Endothelial cell of umbilical vein (primary cell): ENCODE results near the gene CHN2. TPM values are rescaled to one million over a fixed set of nuclear protein-coding genes. Genes with fewer than 3 reads are reported as not detected.

Source experiments
- BruUV-seq: library from RNA; stranded (reverse); fragments of 400-500 nt; replicated peaks from 2 replicates; lab custom pipeline; 2021; lab: Mats Ljungman, UMichigan
- CTCF ChIA-PET: fragments of 300-600, 350-600 bp; sonication (Branson Sonifier 250); formaldehyde crosslinking; loops from one replicate; lab custom pipeline; 2021; ENCODE audit warnings: antibody characterized with exemption, inconsistent platforms; lab: Charles Lee
- POLR2A ChIA-PET: fragments of 300-600, 350-600 bp; sonication (Branson Sonifier 250); formaldehyde crosslinking; loops from one replicate; lab custom pipeline; 2021; ENCODE audit warnings: antibody characterized with exemption, inconsistent platforms; lab: Charles Lee
- DNase-seq: peaks from one replicate; pipeline ENCODE4 v3.0.0-alpha.2; 2011; ENCODE audit warnings: low read depth, low spot score
- FAIRE-seq: peaks from 2 replicates; lab custom pipeline; 2011; peaks lifted over from hg19 to GRCh38; lab: Jason Lieb, UNC
- H2AFZ ChIP-seq: 2 replicates; pipeline ENCODE4 v1.6.0; 2012; ENCODE audit warnings: low read depth, low read length, control low read depth, inconsistent platforms
- H3K27ac ChIP-seq: 2 replicates; pipeline ENCODE4 v1.5.1; 2011; ENCODE audit warnings: low read depth, mild to moderate bottlenecking, control low read depth, low read length, moderate library complexity; ENCODE audit not compliant: insufficient read depth
- H3K27me3 ChIP-seq, 2 experiments: 2 replicates each; pipeline versions ENCODE4 v1.6.0 to v1.6.1; 2011; ENCODE audit warnings: low read length in 2 of 2, mixed read lengths in 1 of 2; ENCODE audit not compliant: control insufficient read depth in 2 of 2, insufficient read depth in 2 of 2
- H3K36me3 ChIP-seq, 2 experiments: 2 replicates in 1 of 2; 3 replicates in 1 of 2; pipeline ENCODE4 v1.5.1; 2011; ENCODE audit warnings: low read length in 2 of 2, mild to moderate bottlenecking in 1 of 2, moderate library complexity in 1 of 2; ENCODE audit not compliant: control insufficient read depth in 2 of 2, insufficient read depth in 2 of 2; ENCODE audit errors: extremely low read depth in 1 of 2
- H3K4me1 ChIP-seq: 3 replicates; pipeline ENCODE4 v1.5.1; 2011; ENCODE audit warnings: mild to moderate bottlenecking, low read length; ENCODE audit not compliant: control insufficient read depth, insufficient read depth; ENCODE audit errors: extremely low read depth
- H3K4me2 ChIP-seq: 2 replicates; pipeline ENCODE4 v1.6.1; 2011; ENCODE audit warnings: low read length, control low read depth, mixed read lengths; ENCODE audit not compliant: insufficient read depth
- H3K4me3 ChIP-seq, 3 experiments: fragments of 200-600 bp in 1 of 3; sonication (generic), shearing (Covaris generic) in 1 of 3; replicated peaks in 1 of 3; 2 replicates each; pipeline ENCODE4 v1.5.1; 2011 to 2016; ENCODE audit warnings: control low read depth in 3 of 3, low read length in 3 of 3, mild to moderate bottlenecking in 2 of 3, inconsistent platforms in 1 of 3, low read depth in 1 of 3, moderate library complexity in 1 of 3; ENCODE audit not compliant: insufficient read depth in 1 of 3
- H3K79me2 ChIP-seq: 2 replicates; pipeline ENCODE4 v1.6.0; 2012; ENCODE audit warnings: low read length, inconsistent platforms; ENCODE audit not compliant: control insufficient read depth, insufficient read depth
- H3K9ac ChIP-seq: replicated peaks from 2 replicates; pipeline ENCODE3; 2011; ENCODE audit warnings: low read length, control low read depth; ENCODE audit not compliant: insufficient read depth; ENCODE audit errors: extremely low read depth
- H3K9me1 ChIP-seq: replicated peaks from 3 replicates; pipeline ENCODE4 v1.6.0; 2011; ENCODE audit warnings: mild to moderate bottlenecking, low read length; ENCODE audit not compliant: control insufficient read depth, insufficient read depth; ENCODE audit errors: extremely low read depth
- H3K9me3 ChIP-seq: replicated peaks from 2 replicates; pipeline ENCODE4 v1.5.1; 2012; ENCODE audit warnings: low read length, inconsistent platforms; ENCODE audit not compliant: control insufficient read depth, insufficient read depth
- H4K20me1 ChIP-seq: replicated peaks from 2 replicates; pipeline ENCODE3; 2011; ENCODE audit warnings: mild to moderate bottlenecking, low read length; ENCODE audit not compliant: control insufficient read depth, insufficient read depth; ENCODE audit errors: extremely low read depth
- EZH2 ChIP-seq: IDR thresholded peaks from 2 replicates; pipeline ENCODE4 v1.6.1; 2012; ENCODE audit warnings: borderline replicate concordance, low read depth, mild to moderate bottlenecking, moderate library complexity, low read length, inconsistent platforms; ENCODE audit not compliant: severe bottlenecking
- FOS ChIP-seq: IDR thresholded peaks from 2 replicates; pipeline ENCODE4 v1.6.1; 2011; ENCODE audit warnings: mild to moderate bottlenecking, low read length, moderate library complexity, borderline replicate concordance; ENCODE audit not compliant: insufficient read depth
- GATA2 ChIP-seq: IDR thresholded peaks from 2 replicates; pipeline ENCODE4 v1.7.0; 2011; ENCODE audit warnings: low read depth, mild to moderate bottlenecking, moderate library complexity, mixed read lengths, low read length; ENCODE audit not compliant: insufficient read length, insufficient read depth
- JUN ChIP-seq: IDR thresholded peaks from 2 replicates; pipeline ENCODE4 v1.6.1; 2011; ENCODE audit warnings: borderline replicate concordance, low read depth; ENCODE audit not compliant: insufficient read length, insufficient read depth
- MYC ChIP-seq: IDR thresholded peaks from one replicate; pipeline ENCODE4 v1.6.1; 2011; ENCODE audit warnings: mild to moderate bottlenecking, low read depth, low read length
- POLR2A ChIP-seq: IDR thresholded peaks from 2 replicates; pipeline ENCODE4 v1.6.1; 2012; ENCODE audit warnings: low read depth, mild to moderate bottlenecking, control low read depth, low read length
- POLR2AphosphoS5 ChIP-seq: IDR thresholded peaks from 2 replicates; pipeline ENCODE4 v1.6.1; 2012; ENCODE audit warnings: low read depth, mild to moderate bottlenecking, control low read depth, low read length, moderate library complexity; ENCODE audit not compliant: insufficient read depth
- dilution Hi-C: fragments of 300-500 bp; cut with MboI; formaldehyde crosslinking; loops from one replicate; pipeline ENCODE4 v1.15.0; 2019; ENCODE audit warnings: low sequenced_read_pairs; ENCODE audit not compliant: extremely low pct_ligation_motif_present
- intact Hi-C: fragments of 100-400 bp; cut with micrococcal nuclease; formaldehyde crosslinking; loops from one replicate; pipeline ENCODE4 v1.10.0; 2022
- polyA plus RNA-seq, 4 experiments: library from polyadenylated mRNA; depleted of rRNA in 3 of 4; stranded (reverse) in 3 of 4; unstranded in 1 of 4; fragments of >200 nt; gene quantifications; 2 replicates each; pipeline versions ENCODE4 v1.2.1 to v1.2.3, GENCODE V29; 2011 to 2012; ENCODE audit warnings: missing spikeins in 1 of 4
- total RNA-seq: library from RNA; stranded (reverse); gene quantifications from 2 replicates; pipeline ENCODE4 v1.2.3, GENCODE V29; 2021
- TF ChIP-seq, protein P1 (sequence below), 2 donors: IDR thresholded peaks; 1 replicate in 1 of 2; 2 replicates in 1 of 2; pipeline ENCODE4 v1.5.1; 2011; ENCODE audit warnings: low read length in 2 of 2, mild to moderate bottlenecking in 2 of 2, moderate library complexity in 2 of 2, control low read depth in 1 of 2, inconsistent platforms in 1 of 2, low read depth in 1 of 2; ENCODE audit not compliant: insufficient read depth in 1 of 2; ENCODE audit errors: extremely low read depth in 1 of 2
- TF ChIP-seq, protein P2 (sequence below): IDR thresholded peaks from 2 replicates; pipeline ENCODE4 v1.6.1; 2011; ENCODE audit not compliant: insufficient read depth, insufficient read length

CHN2 gene
- total and polyA plus RNA-seq, 2 donors (not counting 3 experiments of a cell fraction or from before 2014, with no cell fraction given), result 1.4 to 5.0 TPM

DNA sequence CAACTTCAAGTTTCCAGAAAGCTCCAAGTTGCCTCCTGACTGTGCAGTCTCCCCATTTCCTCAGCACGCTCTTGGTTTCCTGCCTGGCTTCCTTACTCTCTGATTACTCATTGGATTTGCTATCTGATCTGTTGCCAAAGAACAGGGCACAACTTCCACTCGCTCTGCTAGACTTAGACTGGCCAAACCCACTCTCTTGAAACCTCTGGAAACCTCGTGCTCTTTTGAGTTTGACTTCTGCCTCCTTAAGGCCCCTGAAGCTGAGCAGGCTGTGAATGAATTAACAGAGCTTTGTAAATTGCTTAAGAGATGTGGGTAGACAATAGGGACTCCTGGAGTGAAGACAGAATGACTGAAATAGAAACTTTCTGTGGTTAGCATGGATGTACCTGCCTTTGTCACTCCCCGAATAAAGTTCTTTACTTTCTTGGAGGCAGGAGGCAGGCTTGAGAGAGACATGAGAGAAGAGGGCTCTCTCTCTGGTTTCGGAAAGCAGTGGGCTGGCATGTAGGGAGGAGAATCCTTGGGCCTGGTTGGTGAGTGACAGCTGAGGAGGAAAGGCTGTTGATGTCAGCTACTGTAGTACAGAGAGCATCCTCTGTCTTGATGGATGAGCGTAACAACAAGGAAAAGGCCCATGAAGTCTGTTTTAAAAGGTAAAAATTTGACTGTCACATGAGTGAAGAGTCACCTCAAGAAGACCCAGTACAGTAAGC lies 70.8 kb downstream of the CHN2 start:
- Histone ChIP-seq H3K27ac (peak overlapping the region; percentile 89), H3K27me3 (no peaks in the 10 kb centered on the region), H3K4me3 (no peak overlapping the region), H3K4me1 (peaks cover 16% of the 10 kb centered on the region), H3K9ac (no peak overlapping the region), H3K79me2 (no peaks in the 10 kb centered on the region), H3K9me1 (no peaks in the 10 kb centered on the region), H3K9me3 (no peaks in the 10 kb centered on the region), H2AFZ (peak overlapping the region; percentile 34), H3K4me2 (peak overlapping the region; percentile 31), H4K20me1 (no peaks in the 10 kb centered on the region), H3K36me3 (no peaks in the 10 kb centered on the region)
- ChIA-PET POLR2A (no interaction called here), CTCF (interaction anchor here (0.6 to 1.6 kb wide), 3 partner anchors 25 to 76 kb away, joined by 3 read pairs; no protein-coding TSS in a partner anchor)
- TF ChIP-seq, protein P1, sequence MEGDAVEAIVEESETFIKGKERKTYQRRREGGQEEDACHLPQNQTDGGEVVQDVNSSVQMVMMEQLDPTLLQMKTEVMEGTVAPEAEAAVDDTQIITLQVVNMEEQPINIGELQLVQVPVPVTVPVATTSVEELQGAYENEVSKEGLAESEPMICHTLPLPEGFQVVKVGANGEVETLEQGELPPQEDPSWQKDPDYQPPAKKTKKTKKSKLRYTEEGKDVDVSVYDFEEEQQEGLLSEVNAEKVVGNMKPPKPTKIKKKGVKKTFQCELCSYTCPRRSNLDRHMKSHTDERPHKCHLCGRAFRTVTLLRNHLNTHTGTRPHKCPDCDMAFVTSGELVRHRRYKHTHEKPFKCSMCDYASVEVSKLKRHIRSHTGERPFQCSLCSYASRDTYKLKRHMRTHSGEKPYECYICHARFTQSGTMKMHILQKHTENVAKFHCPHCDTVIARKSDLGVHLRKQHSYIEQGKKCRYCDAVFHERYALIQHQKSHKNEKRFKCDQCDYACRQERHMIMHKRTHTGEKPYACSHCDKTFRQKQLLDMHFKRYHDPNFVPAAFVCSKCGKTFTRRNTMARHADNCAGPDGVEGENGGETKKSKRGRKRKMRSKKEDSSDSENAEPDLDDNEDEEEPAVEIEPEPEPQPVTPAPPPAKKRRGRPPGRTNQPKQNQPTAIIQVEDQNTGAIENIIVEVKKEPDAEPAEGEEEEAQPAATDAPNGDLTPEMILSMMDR (IDR thresholded peaks at IDR 0.05; ENCODE audit: extremely low read depth in 1 of 2, insufficient read depth in 1 of 2, low read depth in 1 of 2, low read length in 2 of 2), result no peak
- TF ChIP-seq POLR2AphosphoS5, result peak; percentile 88
- peak; percentile 62 for TF ChIP-seq JUN
- peak; percentile 20 for TF ChIP-seq MYC
- TF ChIP-seq EZH2, result no peak
- peak; percentile 86 for TF ChIP-seq FOS
- peak; percentile 76 for TF ChIP-seq GATA2
- TF ChIP-seq, protein P2, sequence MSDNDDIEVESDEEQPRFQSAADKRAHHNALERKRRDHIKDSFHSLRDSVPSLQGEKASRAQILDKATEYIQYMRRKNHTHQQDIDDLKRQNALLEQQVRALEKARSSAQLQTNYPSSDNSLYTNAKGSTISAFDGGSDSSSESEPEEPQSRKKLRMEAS, result peak; percentile 52
- TF ChIP-seq POLR2A, result no peak
- peak; percentile 94 for DNase-seq
- dilution Hi-C loops, result no loop called here
- peak; percentile 99 for FAIRE-seq
- BruUV-seq, result TSS peak; percentile 92
- intact Hi-C loops, result loop anchor here (1.0 to 2.0 kb wide), 3 partner anchors 9 to 71 kb away; partner anchors contain the start of gene CHN2
